Measurements from ENCODE around the gene UTS2.

Gene UTS2

DNA sequence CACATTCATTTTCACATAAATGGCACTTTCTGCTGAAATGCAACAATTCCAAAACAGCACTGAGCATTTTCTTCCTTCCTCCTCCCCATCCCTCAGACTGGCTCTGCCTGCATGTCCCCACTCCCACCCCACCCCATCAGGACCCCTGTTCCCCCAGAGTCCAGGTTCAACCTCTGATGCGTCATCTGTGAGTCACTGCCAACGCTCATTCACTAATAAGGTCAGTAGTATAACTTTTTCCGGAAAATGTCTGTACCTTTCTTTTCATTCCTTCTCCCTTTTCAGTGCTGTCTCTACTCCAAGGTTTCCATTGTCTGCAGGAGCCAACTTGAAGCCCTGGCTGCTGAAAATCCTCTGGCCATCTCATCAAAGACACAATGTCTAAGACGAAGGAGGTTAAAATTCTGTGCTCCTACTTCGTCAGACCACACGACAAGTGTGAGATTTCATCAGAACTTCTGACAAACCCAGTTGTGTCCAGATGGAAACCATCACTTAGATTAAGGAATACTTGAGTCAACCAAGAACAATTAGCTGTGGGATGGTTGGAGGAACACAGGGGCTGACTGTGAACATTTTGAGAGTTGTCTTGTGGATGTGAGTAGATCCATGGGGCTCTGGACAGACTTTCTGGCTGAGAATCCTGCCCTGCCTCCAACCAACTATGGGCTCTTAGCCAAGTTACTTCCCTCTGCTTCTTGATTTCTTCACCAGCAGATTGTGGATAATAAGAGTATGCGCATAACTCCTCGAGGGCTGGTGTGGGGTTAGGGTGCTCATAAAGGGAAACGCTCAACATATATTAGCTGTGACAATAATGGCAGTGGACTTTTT is 35.6 kb upstream of the UTS2 start:
- Histone ChIP-seq H3K27me3 (ENCODE audit: insufficient read depth, poor library complexity, severe bottlenecking) (no peaks in the 10 kb centered on the region), H3K27ac (replicated peaks) (no peak overlapping the region), H3K4me3 (replicated peaks; ENCODE audit: insufficient read depth, low read length) (no peak overlapping the region)
- TF ChIP-seq SPI1 (IDR thresholded peaks at IDR 0.05; ENCODE audit: borderline replicate concordance, low read depth), result no peak
- DNase-seq (ENCODE audit: low read depth in 1 of 2, low spot score in 1 of 2), result no peak

DNA sequence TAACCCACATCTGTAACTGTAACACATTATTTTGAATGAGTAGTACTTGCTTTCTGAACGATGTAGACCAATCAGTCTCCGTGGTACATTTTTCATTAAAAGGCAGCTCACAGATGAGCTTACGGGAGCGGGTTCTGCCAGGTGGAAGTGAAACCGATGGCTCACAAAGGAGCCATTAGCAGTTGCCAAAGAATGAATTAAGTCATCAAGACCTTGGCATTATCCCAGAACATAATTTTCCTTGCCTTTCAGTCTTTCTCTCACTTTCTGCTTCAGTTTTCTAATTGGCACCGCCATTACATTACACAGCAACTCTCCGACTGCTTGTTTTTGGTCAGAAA is 33.5 kb upstream of the UTS2 start:
- no peaks in the 10 kb centered on the region for H3K27me3 ChIP-seq (ENCODE audit: insufficient read depth, poor library complexity, severe bottlenecking)
- peak in 1 of 2 experiments; percentile 35 for DNase-seq (ENCODE audit: low read depth in 1 of 2, low spot score in 1 of 2)
- H3K4me3 ChIP-seq (replicated peaks; ENCODE audit: insufficient read depth, low read length), result no peak overlapping the region
- TF ChIP-seq SPI1 (IDR thresholded peaks at IDR 0.05; ENCODE audit: borderline replicate concordance, low read depth) (no peak), GABPA (IDR thresholded peaks at IDR 0.05; ENCODE audit: low read depth) (no peak), POLR2AphosphoS5 (IDR thresholded peaks at IDR 0.05; ENCODE audit: low read depth) (no peak), CTCF (IDR thresholded peaks at IDR 0.05; ENCODE audit: insufficient read depth, low read length) (no peak), REST (IDR thresholded peaks at IDR 0.05; ENCODE audit: insufficient replicate concordance, low read depth) (no peak)
- no peak overlapping the region for H3K27ac ChIP-seq (replicated peaks)

DNA sequence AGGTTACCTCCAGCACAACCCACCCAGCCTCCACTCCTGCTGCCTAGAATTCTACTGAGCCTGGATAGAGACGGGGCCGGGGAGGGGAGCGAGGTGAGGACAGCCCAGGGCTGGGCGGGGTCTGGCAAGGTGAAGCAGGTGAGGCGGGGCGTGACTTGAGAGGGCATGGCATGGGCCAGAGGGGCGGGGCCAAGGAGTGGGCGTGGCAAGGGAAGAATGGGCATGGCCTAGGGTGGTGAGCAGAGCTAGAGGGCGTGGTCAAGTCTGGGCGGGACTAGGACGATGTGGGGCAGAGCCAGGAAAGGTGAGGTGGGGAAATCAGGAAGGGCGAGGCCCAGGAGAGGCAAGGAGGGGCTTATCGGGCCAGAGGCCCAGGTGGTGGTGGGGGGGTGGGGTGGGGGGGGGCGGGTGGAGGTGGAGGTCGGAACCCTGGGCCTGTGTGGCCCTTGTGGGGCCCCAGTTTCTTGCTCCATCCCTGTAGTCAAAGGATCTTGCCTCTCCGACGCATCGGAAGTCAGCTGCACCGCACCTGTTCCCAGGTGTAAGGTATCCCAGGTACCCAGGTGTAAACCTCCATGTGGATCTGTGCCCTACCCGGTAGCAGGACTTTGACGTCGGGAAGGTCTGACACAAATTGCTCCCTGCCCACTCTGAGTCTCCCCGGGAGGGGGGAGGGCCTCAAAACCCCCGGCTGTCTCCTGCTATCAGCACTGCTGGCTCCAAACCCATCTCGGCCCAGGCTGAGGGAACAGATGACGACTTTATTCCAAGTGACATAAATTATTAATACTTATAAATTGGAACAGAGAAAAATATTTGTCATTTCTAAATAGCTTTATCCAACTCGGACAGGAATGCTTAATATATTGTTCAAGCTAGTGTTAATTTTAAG is 32.9 kb upstream of the UTS2 start:
- DNase-seq (ENCODE audit: low read depth in 1 of 2, low spot score in 1 of 2), result no peak
- Histone ChIP-seq H3K4me3 (replicated peaks; ENCODE audit: insufficient read depth, low read length) (no peak overlapping the region), H3K27me3 (ENCODE audit: insufficient read depth, poor library complexity, severe bottlenecking) (no peaks in the 10 kb centered on the region), H3K27ac (replicated peaks) (no peak overlapping the region)
- TF ChIP-seq POLR2AphosphoS5 (IDR thresholded peaks at IDR 0.05; ENCODE audit: low read depth) (no peak), CTCF (IDR thresholded peaks at IDR 0.05; ENCODE audit: insufficient read depth, low read length) (no peak), REST (IDR thresholded peaks at IDR 0.05; ENCODE audit: insufficient replicate concordance, low read depth) (no peak), SPI1 (IDR thresholded peaks at IDR 0.05; ENCODE audit: borderline replicate concordance, low read depth) (no peak), GABPA (IDR thresholded peaks at IDR 0.05; ENCODE audit: low read depth) (no peak)

GRCh38 chr1:7884757-7885156 is 31.9 kb upstream of the UTS2 start:
- no peaks in the 10 kb centered on the region for H3K27me3 ChIP-seq (ENCODE audit: insufficient read depth, poor library complexity, severe bottlenecking)
- DNase-seq (ENCODE audit: low read depth in 1 of 2, low spot score in 1 of 2), result no peak

More at GRCh38 chr1:7884757-7885156, 31.9 kb upstream of the UTS2 start:
- H3K27ac ChIP-seq (replicated peaks), result no peak overlapping the region
- H3K4me3 ChIP-seq (replicated peaks; ENCODE audit: insufficient read depth, low read length), result no peak overlapping the region
- TF ChIP-seq SPI1 (IDR thresholded peaks at IDR 0.05; ENCODE audit: borderline replicate concordance, low read depth) (no peak), POLR2AphosphoS5 (IDR thresholded peaks at IDR 0.05; ENCODE audit: low read depth) (no peak), CTCF (IDR thresholded peaks at IDR 0.05; ENCODE audit: insufficient read depth, low read length) (no peak), GABPA (IDR thresholded peaks at IDR 0.05; ENCODE audit: low read depth) (no peak), REST (IDR thresholded peaks at IDR 0.05; ENCODE audit: insufficient replicate concordance, low read depth) (no peak)

All from HL-60 (cell line).